ENCODE measurements around the gene ADAMTS9. TPM values are rescaled to one million over a fixed set of nuclear protein-coding genes. Genes with fewer than 3 reads are reported as not detected.

The ADAMTS9 gene
- total RNA-seq, 3 donors from 2014 or later (not counting 1 experiment from before 2014, with no cell fraction given) = not detected

- ATAC-seq = no peak
- Mint-ChIP-seq H3K9me3 (peaks cover 4 to 9% of the 10 kb centered on the region in 2 donors), H3K4me3 (no peak overlapping the region), H3K27me3 (ENCODE audit: low read depth in 2 of 2) (no peaks in the 10 kb centered on the region), H3K27ac (no peak overlapping the region), H3K36me3 (no peaks in the 10 kb centered on the region), H3K4me1 (no peaks in the 10 kb centered on the region)
- WGBS (ENCODE audit: insufficient coverage) = 66% methylated on average over 2 of the region's 3 CpGs
- intact Hi-C loops (cut with micrococcal nuclease) = no loop called here
- no peak overlapping the region for H3K4me3 ChIP-seq (ENCODE audit: low read length)
- H3K4me1 ChIP-seq (ENCODE audit: control insufficient read depth, insufficient read depth, low read length) = no peaks in the 10 kb centered on the region
- DNase-seq = no peak
- H3K27me3 ChIP-seq (ENCODE audit: control insufficient read depth, insufficient read depth, low read length) = no peaks in the 10 kb centered on the region
- no peaks in the 10 kb centered on the region for H3K9me3 ChIP-seq (ENCODE audit: control insufficient read depth, insufficient read depth, low read length)
- TF ChIP-seq, protein P1, sequence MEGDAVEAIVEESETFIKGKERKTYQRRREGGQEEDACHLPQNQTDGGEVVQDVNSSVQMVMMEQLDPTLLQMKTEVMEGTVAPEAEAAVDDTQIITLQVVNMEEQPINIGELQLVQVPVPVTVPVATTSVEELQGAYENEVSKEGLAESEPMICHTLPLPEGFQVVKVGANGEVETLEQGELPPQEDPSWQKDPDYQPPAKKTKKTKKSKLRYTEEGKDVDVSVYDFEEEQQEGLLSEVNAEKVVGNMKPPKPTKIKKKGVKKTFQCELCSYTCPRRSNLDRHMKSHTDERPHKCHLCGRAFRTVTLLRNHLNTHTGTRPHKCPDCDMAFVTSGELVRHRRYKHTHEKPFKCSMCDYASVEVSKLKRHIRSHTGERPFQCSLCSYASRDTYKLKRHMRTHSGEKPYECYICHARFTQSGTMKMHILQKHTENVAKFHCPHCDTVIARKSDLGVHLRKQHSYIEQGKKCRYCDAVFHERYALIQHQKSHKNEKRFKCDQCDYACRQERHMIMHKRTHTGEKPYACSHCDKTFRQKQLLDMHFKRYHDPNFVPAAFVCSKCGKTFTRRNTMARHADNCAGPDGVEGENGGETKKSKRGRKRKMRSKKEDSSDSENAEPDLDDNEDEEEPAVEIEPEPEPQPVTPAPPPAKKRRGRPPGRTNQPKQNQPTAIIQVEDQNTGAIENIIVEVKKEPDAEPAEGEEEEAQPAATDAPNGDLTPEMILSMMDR (IDR thresholded peaks at IDR 0.05) = no peak
- H3K27ac ChIP-seq (ENCODE audit: low read length) = no peak overlapping the region
- H3K36me3 ChIP-seq (ENCODE audit: control insufficient read depth, insufficient read depth, low read length) = no peaks in the 10 kb centered on the region
Measured at GRCh38 chr3:64604313-64604712, 83.5 kb downstream of the ADAMTS9 start.

DNA sequence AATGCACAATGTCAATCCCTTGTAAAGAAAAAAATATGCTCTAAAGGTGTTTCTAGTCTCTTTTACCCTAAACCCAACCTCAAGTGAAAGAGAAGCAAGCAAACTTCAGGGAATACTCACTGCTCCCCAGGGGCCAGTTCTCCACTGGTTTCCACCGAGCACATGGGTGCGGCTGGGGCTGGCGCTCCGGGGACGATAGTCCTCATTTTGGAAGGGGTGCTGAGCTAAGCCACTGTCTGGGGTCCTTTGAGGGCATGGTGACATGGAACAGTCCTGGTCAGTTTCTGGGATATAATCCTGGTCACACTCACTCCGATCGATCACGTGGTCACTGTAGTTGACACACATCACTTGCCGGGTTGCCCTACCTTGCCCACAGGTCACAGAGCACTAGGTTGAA lies 86.0 kb downstream of the ADAMTS9 start:
- Mint-ChIP-seq H3K36me3 (no peaks in the 10 kb centered on the region), H3K27ac (no peak overlapping the region), H3K9me3 (peaks cover 4 to 7% of the 10 kb centered on the region in 2 donors), H3K27me3 (ENCODE audit: low read depth in 2 of 2) (no peaks in the 10 kb centered on the region), H3K4me3 (no peak overlapping the region), H3K4me1 (no peaks in the 10 kb centered on the region)
- H3K36me3 ChIP-seq (ENCODE audit: control insufficient read depth, insufficient read depth, low read length) = no peaks in the 10 kb centered on the region
- no peak overlapping the region for H3K27ac ChIP-seq (ENCODE audit: low read length)
- H3K27me3 ChIP-seq (ENCODE audit: control insufficient read depth, insufficient read depth, low read length) = no peaks in the 10 kb centered on the region
- ATAC-seq = no peak
- H3K4me3 ChIP-seq (ENCODE audit: low read length) = no peak overlapping the region
- DNase-seq = no peak
- intact Hi-C loops (cut with micrococcal nuclease) = no loop called here
- TF ChIP-seq, protein P1 (IDR thresholded peaks at IDR 0.05) = no peak
- WGBS (ENCODE audit: insufficient coverage) = 94% methylated on average over 9 of the region's 9 CpGs
- H3K9me3 ChIP-seq (ENCODE audit: control insufficient read depth, insufficient read depth, low read length) = no peaks in the 10 kb centered on the region
- H3K4me1 ChIP-seq (ENCODE audit: control insufficient read depth, insufficient read depth, low read length) = no peaks in the 10 kb centered on the region

DNA sequence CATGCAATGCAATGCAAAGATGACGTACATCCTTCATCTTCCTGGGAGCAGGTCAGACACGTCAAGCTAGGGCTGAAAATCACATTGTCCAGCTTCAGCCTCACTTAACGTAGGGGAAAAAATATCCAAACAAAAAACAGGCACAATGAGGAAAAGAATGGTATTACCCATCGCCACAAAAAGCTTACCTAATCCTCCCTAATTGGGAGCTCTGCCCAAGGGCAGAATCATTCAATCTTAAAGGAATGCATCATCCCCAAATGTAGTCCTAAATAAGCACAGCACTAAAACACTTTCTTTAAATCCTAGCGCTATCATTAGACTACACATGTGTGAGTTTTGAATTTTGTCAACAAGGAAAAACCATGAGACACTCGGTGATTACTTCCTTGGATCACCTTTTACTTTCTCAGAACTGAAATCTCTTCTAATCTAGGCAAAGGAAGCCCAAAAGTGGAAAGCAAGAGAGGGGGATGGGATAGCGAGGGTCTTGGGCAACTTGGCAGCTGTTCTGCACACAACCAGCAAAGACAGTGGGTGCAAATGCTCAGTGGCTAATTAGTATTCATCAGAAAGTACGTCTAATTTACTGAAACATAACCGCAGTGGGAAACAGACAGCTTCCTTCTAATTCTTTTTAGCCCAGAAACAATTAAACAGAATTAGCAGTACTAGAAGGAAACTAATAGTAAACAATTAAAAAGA lies 87.4 kb downstream of the ADAMTS9 start:
- H3K9me3 ChIP-seq (ENCODE audit: control insufficient read depth, insufficient read depth, low read length) = no peaks in the 10 kb centered on the region
- no peaks in the 10 kb centered on the region for H3K4me1 ChIP-seq (ENCODE audit: control insufficient read depth, insufficient read depth, low read length)
- intact Hi-C loops (cut with micrococcal nuclease) = no loop called here
- H3K4me3 Mint-ChIP-seq = no peak overlapping the region
- TF ChIP-seq, protein P1 (IDR thresholded peaks at IDR 0.05) = no peak
- no peaks in the 10 kb centered on the region for H3K36me3 Mint-ChIP-seq
- no peaks in the 10 kb centered on the region for H3K27me3 ChIP-seq (ENCODE audit: control insufficient read depth, insufficient read depth, low read length)
- no peaks in the 10 kb centered on the region for H3K36me3 ChIP-seq (ENCODE audit: control insufficient read depth, insufficient read depth, low read length)
- no peak for DNase-seq
- H3K4me1 Mint-ChIP-seq = no peaks in the 10 kb centered on the region
- peaks cover 4 to 6% of the 10 kb centered on the region in 2 donors for H3K9me3 Mint-ChIP-seq
- no peak overlapping the region for H3K27ac ChIP-seq (ENCODE audit: low read length)
- H3K27ac Mint-ChIP-seq = no peak overlapping the region
- H3K4me3 ChIP-seq (ENCODE audit: low read length) = no peak overlapping the region
- ATAC-seq = no peak
- no peaks in the 10 kb centered on the region for H3K27me3 Mint-ChIP-seq (ENCODE audit: low read depth in 2 of 2)
- 76% methylated on average over 8 of the region's 9 CpGs for WGBS (ENCODE audit: insufficient coverage)

DNA sequence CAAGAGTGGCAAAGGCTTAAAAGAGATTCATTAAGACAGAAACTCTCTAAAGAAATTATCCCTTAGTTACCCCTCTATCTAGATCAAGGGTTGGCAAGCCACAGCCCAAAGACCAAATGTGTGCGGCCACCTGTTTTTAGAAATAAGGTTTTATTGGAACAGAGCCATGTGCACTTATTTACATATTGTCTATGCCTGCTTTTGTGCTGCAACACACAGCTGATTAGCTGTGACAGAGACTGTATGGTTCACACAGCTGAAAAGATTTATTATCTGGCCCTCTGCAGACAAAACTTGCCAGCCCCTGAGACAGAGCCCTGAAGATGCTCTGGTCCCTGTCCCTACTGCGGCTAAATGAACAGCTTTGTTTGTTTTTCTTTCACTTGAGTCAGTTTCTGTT lies 88.1 kb downstream of the ADAMTS9 start:
- no peak overlapping the region for H3K27ac ChIP-seq (ENCODE audit: low read length)
- 71% methylated on average over 2 of the region's 2 CpGs for WGBS (ENCODE audit: insufficient coverage)
- Mint-ChIP-seq H3K36me3 (no peaks in the 10 kb centered on the region), H3K27me3 (ENCODE audit: low read depth in 2 of 2) (no peaks in the 10 kb centered on the region), H3K4me1 (no peaks in the 10 kb centered on the region), H3K27ac (no peak overlapping the region), H3K4me3 (no peak overlapping the region), H3K9me3 (peaks cover 4 to 6% of the 10 kb centered on the region in 2 donors)
- no peaks in the 10 kb centered on the region for H3K9me3 ChIP-seq (ENCODE audit: control insufficient read depth, insufficient read depth, low read length)
- no peak for ATAC-seq
- no peak for DNase-seq
- TF ChIP-seq, protein P1 (IDR thresholded peaks at IDR 0.05) = no peak
- H3K36me3 ChIP-seq (ENCODE audit: control insufficient read depth, insufficient read depth, low read length) = no peaks in the 10 kb centered on the region
- H3K27me3 ChIP-seq (ENCODE audit: control insufficient read depth, insufficient read depth, low read length) = no peaks in the 10 kb centered on the region
- H3K4me1 ChIP-seq (ENCODE audit: control insufficient read depth, insufficient read depth, low read length) = no peaks in the 10 kb centered on the region
- intact Hi-C loops (cut with micrococcal nuclease) = no loop called here
- no peak overlapping the region for H3K4me3 ChIP-seq (ENCODE audit: low read length)
